ENCODE results near the gene RFX2.
"Not testable (repeated sequence)": the region's sequence is repeated elsewhere in the genome, so short reads cannot be mapped to it uniquely, and the experiment has no call there.

The RFX2 gene

DNA sequence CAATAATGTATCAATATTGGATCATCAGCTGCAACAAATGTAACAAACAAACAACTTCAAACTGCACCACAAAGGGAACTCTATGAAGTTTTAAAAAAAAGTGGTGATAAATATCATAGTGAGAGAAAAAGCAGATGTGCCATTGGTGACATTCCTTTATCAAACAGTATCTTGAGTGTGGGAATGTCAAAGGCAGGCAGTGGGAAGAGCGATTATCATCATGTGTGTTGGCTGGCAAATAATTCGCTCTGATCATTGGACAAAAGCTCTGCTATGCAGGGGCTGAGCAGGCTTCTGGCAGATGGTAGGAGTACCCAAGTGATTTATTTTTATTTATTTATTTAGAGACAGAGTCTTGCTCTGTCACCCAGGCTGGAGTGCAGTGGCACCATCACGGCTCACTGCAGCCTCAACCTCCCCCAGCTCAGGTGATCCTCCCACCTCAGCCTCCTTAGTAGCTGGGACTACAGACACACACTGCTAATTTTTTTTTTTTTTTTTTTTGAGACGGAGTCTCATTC is 76.5 kb downstream of the RFX2 start:
- DNase-seq = no peak

DNA sequence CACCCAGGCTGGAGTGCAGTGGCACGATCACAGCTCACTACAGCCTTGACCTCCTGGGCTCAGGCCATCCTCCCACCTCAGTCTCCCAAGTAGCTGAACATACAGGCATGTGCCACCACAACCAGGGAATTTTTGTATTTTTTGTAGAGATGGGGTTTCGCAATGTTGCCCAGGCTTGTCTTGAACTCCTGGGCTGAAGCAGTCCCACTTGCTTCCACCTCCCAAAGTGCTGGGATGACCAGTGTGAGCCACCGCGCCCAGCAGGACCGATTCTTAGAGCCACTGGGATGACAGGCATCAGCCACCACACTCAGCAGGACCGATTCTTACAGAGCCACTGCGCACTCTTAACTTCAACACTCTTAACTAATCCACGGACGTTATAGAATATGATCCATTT is 77.5 kb downstream of the RFX2 start:
- DNase-seq = no peak

- no peak for DNase-seq
These were observed 77.9 kb downstream of the RFX2 start for GRCh38 chr19:6032381-6032780.

GRCh38 chr19:6030214-6030507 is 80.1 kb downstream of the RFX2 start:
- DNase-seq = peak; percentile 10

- DNase-seq = no peak
These were observed 83.7 kb downstream of the RFX2 start for GRCh38 chr19:6026390-6027227.

- DNase-seq = not testable (repeated sequence)
These were observed 85.5 kb downstream of the RFX2 start for GRCh38 chr19:6024756-6025155.

DNA sequence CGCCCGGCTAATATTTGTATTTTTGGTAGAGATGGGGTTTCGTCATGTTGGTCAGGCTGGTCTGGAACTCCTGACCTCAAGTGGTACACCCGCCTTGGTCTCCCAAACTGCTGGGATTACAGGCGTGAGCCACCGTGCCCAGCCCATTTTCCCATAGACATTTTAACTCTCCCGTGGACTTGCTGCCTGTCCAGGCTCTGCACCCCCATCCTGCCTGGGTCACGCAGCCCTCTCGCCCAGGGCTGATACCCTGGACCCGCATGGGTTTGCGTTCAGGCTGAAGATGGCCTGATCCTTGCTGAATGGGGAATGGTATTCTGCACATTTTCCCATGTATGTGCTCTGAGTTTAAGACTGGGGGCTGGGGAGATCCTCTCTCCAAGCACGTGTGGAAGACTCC is 86.4 kb downstream of the RFX2 start:
- DNase-seq = no peak

DNA sequence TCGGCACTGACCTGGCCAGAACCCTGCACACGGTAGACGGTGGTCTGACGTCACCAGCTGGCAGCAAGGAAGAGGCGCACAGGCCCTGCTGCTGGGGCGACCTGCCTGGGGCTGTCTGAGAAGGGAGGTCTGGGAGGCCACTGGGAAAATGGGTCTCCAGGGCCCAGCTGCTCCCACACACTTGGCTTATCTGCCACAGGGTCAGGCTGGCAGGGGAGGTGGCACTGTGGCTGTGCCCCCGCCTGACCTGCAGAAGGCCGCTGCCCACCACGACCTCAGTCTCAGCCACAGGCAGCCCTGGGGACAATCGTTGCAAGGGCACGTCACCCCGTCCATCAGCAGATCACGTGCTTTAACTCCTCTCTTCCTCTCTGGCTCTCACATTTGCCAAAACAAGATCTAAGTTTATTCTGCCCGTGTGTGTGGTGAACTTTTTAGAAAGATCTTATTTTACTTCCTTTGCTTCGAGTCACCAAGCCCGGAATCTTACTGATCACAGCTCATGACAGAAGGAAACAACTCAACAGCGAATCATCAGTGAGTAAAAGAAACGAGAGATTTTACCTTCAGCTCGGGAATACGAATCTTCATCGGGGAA is 87.1 kb downstream of the RFX2 start:
- peak; percentile 28 for DNase-seq

- no peak for DNase-seq
These were observed 87.7 kb downstream of the RFX2 start for GRCh38 chr19:6022570-6023064.

DNA sequence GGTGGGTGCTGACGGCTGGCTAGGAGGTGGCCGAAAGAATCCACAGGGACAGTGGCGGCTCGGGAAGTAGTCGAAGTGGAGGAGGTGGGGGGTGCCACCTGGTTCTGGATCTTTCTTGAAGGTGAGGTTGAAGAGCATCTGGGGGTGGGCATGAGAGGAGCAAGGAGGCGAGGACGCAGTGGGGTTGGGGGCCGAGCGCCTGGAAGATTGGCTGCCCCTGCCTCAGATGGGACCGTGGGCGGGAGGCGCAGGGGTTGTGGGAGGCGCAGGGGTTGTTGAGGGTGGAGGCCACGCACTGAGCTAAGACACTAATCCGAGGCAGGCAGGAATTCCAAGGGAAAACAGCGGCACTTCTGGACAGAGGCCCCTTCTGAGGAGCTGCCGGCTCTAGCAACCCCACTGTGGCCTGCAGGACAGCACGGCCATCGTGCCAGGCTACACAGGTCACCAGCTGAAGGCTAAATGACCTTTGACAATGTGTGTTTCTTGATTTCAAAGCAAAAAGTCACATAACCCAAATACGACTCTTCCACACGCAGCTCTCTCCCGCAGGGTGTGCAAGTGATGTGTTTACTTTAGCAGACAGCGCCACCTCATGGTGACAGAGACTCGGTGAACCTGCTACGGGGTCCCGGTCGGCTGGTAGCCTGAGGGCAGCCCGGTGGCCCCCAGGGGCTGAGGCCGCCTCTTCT is 88.3 kb downstream of the RFX2 start:
- DNase-seq = peak; percentile 51

DNA sequence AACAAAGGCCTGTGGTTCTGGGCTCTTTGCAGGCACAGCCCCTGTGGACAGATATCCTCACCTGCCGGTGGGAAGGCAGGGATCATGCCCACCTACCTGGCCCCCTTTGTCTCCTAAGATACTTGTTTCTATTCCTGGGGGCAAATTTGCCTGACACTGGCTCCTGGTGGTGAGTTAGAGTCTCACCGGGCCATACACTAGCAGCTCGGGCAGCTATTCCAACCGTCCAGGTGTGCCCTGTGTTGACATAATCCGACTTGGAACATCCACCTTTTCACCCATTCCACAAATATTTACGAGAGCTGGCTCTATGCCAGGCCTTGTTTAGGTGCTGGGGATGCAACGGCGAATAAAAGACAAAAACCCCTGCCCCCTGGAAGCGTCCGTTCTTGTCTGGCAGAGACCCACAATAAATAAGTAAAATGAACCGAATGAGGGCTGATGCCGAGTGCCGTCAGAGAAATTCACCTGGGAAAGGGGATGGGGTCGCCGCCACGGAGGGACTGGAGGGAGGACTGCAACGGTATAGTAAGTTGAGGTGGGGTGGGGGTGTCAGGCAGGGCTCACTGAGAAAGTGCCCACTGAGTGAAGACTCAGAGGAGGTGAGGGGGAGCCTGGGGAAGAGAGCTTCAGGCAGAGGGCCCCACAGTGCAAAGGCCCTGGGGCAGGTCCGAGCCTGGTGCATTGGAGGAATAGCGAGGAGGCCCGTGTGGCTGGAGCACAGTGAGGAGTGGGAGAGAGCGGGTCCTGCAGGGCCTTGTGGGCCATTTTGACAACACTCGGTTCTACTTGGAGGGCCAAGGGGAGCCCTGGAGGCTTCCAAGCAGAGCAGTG is 89.1 kb downstream of the RFX2 start:
- no peak for DNase-seq

DNA sequence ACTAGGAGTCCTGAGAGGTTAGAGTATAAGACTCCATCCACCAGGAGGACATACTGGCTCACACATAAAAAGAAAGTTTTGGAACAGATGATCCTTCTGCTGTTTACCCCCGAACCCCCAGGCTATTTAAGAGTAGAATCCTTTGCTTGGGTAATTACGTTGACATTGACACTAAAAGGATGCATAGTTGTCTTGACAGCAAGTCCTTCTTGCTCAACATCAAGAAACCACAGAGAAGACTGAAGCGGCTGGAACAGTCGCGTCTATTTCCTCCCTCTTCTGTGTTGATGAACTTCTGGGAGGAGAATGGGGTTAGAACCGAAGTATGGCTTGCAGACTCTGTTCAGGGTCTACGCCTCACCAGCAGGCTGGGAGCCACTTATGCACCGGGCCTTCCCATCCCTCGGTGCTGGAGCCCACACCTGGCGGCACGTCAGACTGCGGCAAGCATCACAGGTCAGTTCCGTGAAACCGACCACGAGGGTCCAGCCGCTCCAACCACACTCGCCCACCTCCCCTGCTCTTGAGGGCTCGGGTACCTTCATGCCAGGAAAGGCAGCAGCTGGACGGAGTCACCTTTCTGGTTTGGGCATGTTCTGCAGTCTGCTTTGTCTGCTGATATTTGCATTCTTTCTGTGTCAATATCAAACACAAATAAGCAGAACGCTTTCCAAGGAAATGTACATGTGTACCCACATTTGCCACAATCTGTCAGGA is 90.0 kb downstream of the RFX2 start:
- DNase-seq = no peak

DNA sequence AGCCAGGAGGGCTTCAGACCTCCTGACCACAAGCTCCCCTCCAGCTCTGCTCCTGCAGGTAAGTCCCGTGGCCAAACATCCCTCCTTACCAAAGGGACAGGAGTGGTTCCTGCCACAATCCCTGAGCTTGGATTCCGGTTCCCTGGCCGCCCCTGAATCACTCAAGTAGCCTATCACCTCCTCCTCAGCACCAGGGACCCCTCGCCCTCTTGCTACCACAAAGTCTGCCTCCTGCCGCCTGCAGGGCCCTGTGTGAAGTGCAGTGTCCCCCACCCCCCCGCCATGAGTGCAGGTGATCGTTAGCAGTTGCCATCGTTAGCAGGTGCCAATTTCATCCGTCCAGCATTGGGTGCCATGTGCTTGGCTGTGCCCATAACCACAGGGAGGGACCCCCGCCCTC is 91.5 kb downstream of the RFX2 start:
- DNase-seq = no peak

DNA sequence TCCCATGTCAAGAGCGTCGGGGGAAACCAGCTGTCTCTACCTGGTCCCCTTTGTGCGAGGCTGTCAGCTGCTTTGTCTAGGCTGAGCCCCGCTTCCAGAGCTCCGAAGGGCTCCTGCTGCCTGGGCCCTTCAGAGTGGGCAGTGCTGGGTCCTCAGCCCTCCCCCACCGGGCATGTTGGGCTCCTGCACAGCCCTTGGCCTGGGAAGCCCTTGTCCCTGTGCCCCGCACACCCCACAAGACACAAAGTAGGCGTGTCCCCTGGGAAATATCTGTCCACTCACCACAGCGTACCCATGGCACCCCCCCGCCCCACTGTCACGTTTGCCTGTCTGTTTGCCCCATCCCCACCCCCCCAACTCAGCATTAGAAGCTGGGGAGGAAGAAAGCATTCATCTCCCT is 92.7 kb downstream of the RFX2 start:
- DNase-seq = no peak

- no peak for DNase-seq
These were observed 94.3 kb downstream of the RFX2 start for GRCh38 chr19:6015841-6016545.

DNA sequence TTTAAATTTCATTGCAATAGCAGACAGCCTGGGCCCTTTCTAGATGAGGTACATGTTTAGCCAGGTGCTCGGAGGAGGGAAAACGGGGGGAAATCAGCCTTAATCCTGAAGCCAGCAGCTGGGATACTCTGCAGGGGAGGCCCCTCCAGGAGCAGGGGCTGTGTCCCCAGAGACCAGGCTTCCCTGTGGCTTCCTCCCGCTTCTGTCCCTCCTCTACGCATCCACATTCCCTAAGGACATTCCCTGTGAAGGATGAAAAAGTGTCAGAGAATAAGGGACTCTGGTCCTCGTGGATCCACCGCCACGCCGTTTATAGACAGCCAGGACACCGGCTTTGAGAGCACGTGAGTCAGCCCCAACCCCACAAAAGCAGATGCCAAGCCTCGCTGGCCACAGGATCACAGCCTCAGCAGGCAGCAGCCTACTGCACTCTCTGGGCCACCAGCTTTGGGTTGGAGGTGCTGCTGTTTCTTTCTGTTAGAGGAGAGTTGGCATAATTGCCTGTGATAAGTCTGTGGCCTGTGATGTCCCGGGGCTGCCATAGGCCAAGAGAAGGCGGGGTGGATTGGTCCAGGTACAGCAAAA is 95.7 kb downstream of the RFX2 start:
- DNase-seq = no peak

- no peak for DNase-seq
These were observed 97.7 kb downstream of the RFX2 start for GRCh38 chr19:6012426-6013170.

DNA sequence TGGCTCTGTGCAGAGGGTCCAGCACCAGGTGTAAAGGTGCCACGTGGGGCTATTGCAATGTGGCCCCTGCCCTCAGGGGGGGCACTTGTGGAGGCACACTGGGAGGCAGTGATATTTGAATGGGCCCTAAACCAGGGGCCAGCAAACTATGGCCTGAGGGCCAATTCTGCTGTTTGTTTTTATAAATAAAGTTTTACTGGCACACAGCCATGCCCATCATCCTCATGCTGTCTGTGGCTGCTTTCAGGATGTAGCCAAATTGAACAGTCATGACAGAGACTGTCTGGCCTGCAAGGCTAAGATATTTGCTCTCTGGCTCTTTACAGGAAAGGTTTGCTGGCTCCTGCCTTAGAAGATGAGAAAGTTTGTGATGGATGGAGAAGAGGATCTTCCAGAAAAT is 98.5 kb downstream of the RFX2 start:
- DNase-seq = no peak

DNA sequence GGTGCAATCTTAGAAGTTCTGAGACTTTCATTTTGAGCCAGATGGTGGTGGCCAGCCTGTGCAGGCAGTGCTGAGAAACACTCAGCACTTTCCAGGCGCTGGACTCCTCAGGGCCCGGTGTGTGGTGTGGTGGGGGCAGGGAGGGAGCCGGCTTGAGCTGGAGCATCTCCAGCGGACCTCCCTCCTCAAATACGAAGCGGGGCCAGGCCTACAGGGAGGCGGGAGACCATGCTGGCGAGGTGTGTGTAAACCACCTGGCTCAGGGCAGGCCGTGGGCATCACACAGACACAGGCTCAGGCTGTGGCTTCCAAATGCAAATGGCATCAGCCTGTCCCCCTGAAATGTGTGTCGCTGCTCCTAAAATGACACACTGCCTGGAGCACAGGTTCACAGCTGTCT is 99.1 kb downstream of the RFX2 start:
- DNase-seq = no peak

- DNase-seq = no peak
These were observed 100.2 kb downstream of the RFX2 start for GRCh38 chr19:6010107-6010506.
